ENCODE measurements around the gene PLCL1.
"Not testable (repeated sequence)": the region's sequence is repeated elsewhere in the genome, so short reads cannot be mapped to it uniquely, and the experiment has no call there.

DNA sequence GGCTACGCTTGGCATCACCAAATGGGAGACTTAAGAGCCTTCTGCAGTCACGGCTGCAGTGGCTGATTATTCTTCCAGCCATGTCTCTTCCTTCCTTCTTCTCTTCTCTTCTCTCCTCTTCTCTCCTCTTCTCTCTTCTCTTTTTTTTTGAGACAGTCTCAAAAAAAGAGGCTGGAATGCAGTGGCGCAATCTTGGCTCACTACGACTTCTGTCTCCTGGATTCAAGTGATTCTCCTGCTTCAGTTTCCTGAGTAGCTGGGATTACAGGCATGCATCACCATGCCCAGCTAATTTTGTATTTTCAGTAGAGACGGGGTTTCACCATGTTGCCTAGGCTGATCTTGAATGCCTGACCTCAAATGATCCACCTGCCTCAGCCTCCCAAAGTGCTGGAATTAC is 225.2 kb downstream of the PLCL1 start:
- TF ChIP-seq FOXM1 (IDR thresholded peaks at IDR 0.05; ENCODE audit: low read depth); RAD21 (IDR thresholded peaks at IDR 0.05; ENCODE audit: low read length); EP300 (IDR thresholded peaks at IDR 0.05; ENCODE audit: borderline replicate concordance in 1 of 2, low read depth in 1 of 2, low read length in 1 of 2); CTCF (IDR thresholded peaks at IDR 0.05); CHD2 (IDR thresholded peaks at IDR 0.05; ENCODE audit: low read length, partially characterized antibody); RFX5 (IDR thresholded peaks at IDR 0.05; ENCODE audit: low read length); TEAD4 (IDR thresholded peaks at IDR 0.05; ENCODE audit: borderline replicate concordance, insufficient read depth): not testable (repeated sequence)
- TF ChIP-seq, protein P1, sequence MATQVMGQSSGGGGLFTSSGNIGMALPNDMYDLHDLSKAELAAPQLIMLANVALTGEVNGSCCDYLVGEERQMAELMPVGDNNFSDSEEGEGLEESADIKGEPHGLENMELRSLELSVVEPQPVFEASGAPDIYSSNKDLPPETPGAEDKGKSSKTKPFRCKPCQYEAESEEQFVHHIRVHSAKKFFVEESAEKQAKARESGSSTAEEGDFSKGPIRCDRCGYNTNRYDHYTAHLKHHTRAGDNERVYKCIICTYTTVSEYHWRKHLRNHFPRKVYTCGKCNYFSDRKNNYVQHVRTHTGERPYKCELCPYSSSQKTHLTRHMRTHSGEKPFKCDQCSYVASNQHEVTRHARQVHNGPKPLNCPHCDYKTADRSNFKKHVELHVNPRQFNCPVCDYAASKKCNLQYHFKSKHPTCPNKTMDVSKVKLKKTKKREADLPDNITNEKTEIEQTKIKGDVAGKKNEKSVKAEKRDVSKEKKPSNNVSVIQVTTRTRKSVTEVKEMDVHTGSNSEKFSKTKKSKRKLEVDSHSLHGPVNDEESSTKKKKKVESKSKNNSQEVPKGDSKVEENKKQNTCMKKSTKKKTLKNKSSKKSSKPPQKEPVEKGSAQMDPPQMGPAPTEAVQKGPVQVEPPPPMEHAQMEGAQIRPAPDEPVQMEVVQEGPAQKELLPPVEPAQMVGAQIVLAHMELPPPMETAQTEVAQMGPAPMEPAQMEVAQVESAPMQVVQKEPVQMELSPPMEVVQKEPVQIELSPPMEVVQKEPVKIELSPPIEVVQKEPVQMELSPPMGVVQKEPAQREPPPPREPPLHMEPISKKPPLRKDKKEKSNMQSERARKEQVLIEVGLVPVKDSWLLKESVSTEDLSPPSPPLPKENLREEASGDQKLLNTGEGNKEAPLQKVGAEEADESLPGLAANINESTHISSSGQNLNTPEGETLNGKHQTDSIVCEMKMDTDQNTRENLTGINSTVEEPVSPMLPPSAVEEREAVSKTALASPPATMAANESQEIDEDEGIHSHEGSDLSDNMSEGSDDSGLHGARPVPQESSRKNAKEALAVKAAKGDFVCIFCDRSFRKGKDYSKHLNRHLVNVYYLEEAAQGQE (IDR thresholded peaks at IDR 0.05; ENCODE audit: low read depth, low read length) = not testable (repeated sequence)

Measured in SK-N-SH (cell line).